HCT116 (cell line): ENCODE measurements around the gene ESD.

Source experiments
- ZFX ChIP-seq: fragments of 450-650 bp; IDR thresholded peaks from 2 replicates; pipeline ENCODE4 v1.6.1; 2017
- TF ChIP-seq, protein P1 (sequence below): IDR thresholded peaks from 2 replicates; pipeline ENCODE4 v1.6.1; 2012; ENCODE audit warnings: low read depth
- TF ChIP-seq, protein P2 (sequence below), 3 experiments: fragments of 200-600 bp in 1 of 3; sonication (generic) in 1 of 3; IDR thresholded peaks in 2 of 3; conservative IDR thresholded peaks in 1 of 3; 2 replicates each; pipeline ENCODE4 v1.5.1; 2012 to 2017; ENCODE audit warnings: low read depth in 2 of 3, low read length in 2 of 3, antibody characterized with exemption in 1 of 3, borderline replicate concordance in 1 of 3, control low read depth in 1 of 3, mild to moderate bottlenecking in 1 of 3, mixed read lengths in 1 of 3, mixed run types in 1 of 3, moderate library complexity in 1 of 3; ENCODE audit not compliant: insufficient read depth in 1 of 3

DNA sequence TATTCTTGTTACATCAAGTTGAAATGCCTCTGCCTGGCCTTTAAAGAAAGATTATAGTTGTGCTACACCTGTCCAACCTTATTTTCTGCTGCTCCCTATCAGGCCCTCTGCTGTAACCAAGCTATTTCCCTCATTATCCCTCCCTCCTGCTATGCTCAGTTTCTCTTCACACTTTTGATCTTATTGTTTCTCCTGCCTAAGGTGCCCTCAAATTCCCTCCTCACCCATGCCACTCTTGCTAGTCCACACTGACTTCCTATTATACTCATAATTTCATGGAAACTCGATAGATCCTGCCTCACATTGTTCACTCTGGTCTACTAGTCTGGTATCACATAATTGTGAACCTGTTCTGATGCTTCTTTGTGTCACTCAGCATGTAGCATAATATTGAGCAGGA, 19.4 kb upstream of the ESD start:
- no peak for TF ChIP-seq ZFX
- TF ChIP-seq, protein P1, sequence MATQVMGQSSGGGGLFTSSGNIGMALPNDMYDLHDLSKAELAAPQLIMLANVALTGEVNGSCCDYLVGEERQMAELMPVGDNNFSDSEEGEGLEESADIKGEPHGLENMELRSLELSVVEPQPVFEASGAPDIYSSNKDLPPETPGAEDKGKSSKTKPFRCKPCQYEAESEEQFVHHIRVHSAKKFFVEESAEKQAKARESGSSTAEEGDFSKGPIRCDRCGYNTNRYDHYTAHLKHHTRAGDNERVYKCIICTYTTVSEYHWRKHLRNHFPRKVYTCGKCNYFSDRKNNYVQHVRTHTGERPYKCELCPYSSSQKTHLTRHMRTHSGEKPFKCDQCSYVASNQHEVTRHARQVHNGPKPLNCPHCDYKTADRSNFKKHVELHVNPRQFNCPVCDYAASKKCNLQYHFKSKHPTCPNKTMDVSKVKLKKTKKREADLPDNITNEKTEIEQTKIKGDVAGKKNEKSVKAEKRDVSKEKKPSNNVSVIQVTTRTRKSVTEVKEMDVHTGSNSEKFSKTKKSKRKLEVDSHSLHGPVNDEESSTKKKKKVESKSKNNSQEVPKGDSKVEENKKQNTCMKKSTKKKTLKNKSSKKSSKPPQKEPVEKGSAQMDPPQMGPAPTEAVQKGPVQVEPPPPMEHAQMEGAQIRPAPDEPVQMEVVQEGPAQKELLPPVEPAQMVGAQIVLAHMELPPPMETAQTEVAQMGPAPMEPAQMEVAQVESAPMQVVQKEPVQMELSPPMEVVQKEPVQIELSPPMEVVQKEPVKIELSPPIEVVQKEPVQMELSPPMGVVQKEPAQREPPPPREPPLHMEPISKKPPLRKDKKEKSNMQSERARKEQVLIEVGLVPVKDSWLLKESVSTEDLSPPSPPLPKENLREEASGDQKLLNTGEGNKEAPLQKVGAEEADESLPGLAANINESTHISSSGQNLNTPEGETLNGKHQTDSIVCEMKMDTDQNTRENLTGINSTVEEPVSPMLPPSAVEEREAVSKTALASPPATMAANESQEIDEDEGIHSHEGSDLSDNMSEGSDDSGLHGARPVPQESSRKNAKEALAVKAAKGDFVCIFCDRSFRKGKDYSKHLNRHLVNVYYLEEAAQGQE: no peak
- TF ChIP-seq, protein P2, sequence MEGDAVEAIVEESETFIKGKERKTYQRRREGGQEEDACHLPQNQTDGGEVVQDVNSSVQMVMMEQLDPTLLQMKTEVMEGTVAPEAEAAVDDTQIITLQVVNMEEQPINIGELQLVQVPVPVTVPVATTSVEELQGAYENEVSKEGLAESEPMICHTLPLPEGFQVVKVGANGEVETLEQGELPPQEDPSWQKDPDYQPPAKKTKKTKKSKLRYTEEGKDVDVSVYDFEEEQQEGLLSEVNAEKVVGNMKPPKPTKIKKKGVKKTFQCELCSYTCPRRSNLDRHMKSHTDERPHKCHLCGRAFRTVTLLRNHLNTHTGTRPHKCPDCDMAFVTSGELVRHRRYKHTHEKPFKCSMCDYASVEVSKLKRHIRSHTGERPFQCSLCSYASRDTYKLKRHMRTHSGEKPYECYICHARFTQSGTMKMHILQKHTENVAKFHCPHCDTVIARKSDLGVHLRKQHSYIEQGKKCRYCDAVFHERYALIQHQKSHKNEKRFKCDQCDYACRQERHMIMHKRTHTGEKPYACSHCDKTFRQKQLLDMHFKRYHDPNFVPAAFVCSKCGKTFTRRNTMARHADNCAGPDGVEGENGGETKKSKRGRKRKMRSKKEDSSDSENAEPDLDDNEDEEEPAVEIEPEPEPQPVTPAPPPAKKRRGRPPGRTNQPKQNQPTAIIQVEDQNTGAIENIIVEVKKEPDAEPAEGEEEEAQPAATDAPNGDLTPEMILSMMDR (IDR thresholded peaks at IDR 0.05 in 2 of 3, conservative IDR thresholded peaks at IDR 0.05 in 1 of 3; ENCODE audit: borderline replicate concordance in 1 of 3, insufficient read depth in 1 of 3, low read depth in 2 of 3, low read length in 2 of 3): no peak
